Measurements from ENCODE around the gene FAM184B. TPM values are rescaled to one million over a fixed set of nuclear protein-coding genes. Genes with fewer than 3 reads are reported as not detected.
"Not testable (repeated sequence)": the region's sequence is repeated elsewhere in the genome, so short reads cannot be mapped to it uniquely, and the experiment has no call there.

The FAM184B gene
- total and polyA plus RNA-seq, 8 donors: 0.06 to 0.27 (median 0.18) TPM

- no peak for ATAC-seq
- Histone ChIP-seq H3K27me3 (no peaks in the 10 kb centered on the region), H3K4me1 (no peaks in the 10 kb centered on the region), H3K36me3 (no peaks in the 10 kb centered on the region), H3K9me3 (no peaks in the 10 kb centered on the region), H3K4me3 (no peak overlapping the region), H3K27ac (no peak overlapping the region)
- no peak for TF ChIP-seq CTCF (IDR thresholded peaks at IDR 0.05)
- intact Hi-C loops (cut with DNase I): no loop called here
- DNase-seq: no peak
Measured at GRCh38 chr4:17690135-17690534, 91.3 kb downstream of the FAM184B start.

- Histone ChIP-seq H3K27ac (no peak overlapping the region), H3K27me3 (no peaks in the 10 kb centered on the region), H3K36me3 (no peaks in the 10 kb centered on the region), H3K9me3 (no peaks in the 10 kb centered on the region), H3K4me1 (no peaks in the 10 kb centered on the region), H3K4me3 (no peak overlapping the region)
- ATAC-seq (no peak), DNase-seq (no peak)
- intact Hi-C loops (cut with DNase I): no loop called here
- no peak for TF ChIP-seq CTCF (IDR thresholded peaks at IDR 0.05)
Measured at GRCh38 chr4:17688011-17688441, 93.4 kb downstream of the FAM184B start.

GRCh38 chr4:17687237-17687857, 94.1 kb downstream of the FAM184B start:
- no peaks in the 10 kb centered on the region for H3K9me3 ChIP-seq
- H3K36me3 ChIP-seq: no peaks in the 10 kb centered on the region
- TF ChIP-seq CTCF (IDR thresholded peaks at IDR 0.05): no peak
- H3K27me3 ChIP-seq: no peaks in the 10 kb centered on the region
- H3K4me3 ChIP-seq: no peak overlapping the region
- H3K4me1 ChIP-seq: no peaks in the 10 kb centered on the region
- no peak overlapping the region for H3K27ac ChIP-seq
- DNase-seq (no peak), ATAC-seq (peak; percentile 62)
- intact Hi-C loops (cut with DNase I): no loop called here

GRCh38 chr4:17684648-17685047, 96.8 kb downstream of the FAM184B start:
- intact Hi-C loops (cut with DNase I); H3K4me1 ChIP-seq; DNase-seq; H3K27me3 ChIP-seq; H3K9me3 ChIP-seq; ATAC-seq; H3K4me3 ChIP-seq; H3K27ac ChIP-seq; H3K36me3 ChIP-seq: not testable (repeated sequence)

GRCh38 chr4:17682222-17682566, 99.2 kb downstream of the FAM184B start:
- DNase-seq: no peak
- intact Hi-C loops (cut with DNase I): no loop called here
- H3K36me3 ChIP-seq: no peaks in the 10 kb centered on the region
- ATAC-seq: no peak
- H3K27ac ChIP-seq: no peak overlapping the region
- TF ChIP-seq CTCF (IDR thresholded peaks at IDR 0.05): no peak
- H3K9me3 ChIP-seq: no peaks in the 10 kb centered on the region
- no peaks in the 10 kb centered on the region for H3K27me3 ChIP-seq
- no peak overlapping the region for H3K4me3 ChIP-seq
- H3K4me1 ChIP-seq: no peaks in the 10 kb centered on the region

Data from left lung (tissue), 10 donors.